GM19239 (cell line): ENCODE data around the gene RASGRP3.
"Not testable (repeated sequence)": the region's sequence is repeated elsewhere in the genome, so short reads cannot be mapped to it uniquely, and the experiment has no call there.

Experiments
- DNase-seq: peaks from one replicate; pipeline ENCODE4 v3.0.0; 2011; ENCODE audit warnings: low spot score; ENCODE audit not compliant: insufficient read length
- FAIRE-seq: peaks from 2 replicates; lab custom pipeline; 2011; peaks lifted over from hg19 to GRCh38; lab: Jason Lieb, UNC

Gene RASGRP3

GRCh38 chr2:33453905-33454479 lies 22.5 kb upstream of the RASGRP3 start:
- no peak for FAIRE-seq
- no peak for DNase-seq

- DNase-seq: no peak
Measured at GRCh38 chr2:33457556-33458247, 18.7 kb upstream of the RASGRP3 start.

GRCh38 chr2:33458248-33458819 lies 18.1 kb upstream of the RASGRP3 start:
- FAIRE-seq (no peak), DNase-seq (no peak)

More at GRCh38 chr2:33457556-33458247, 18.7 kb upstream of the RASGRP3 start:
- peak; percentile 79 for FAIRE-seq

GRCh38 chr2:33459745-33460144 lies 16.7 kb upstream of the RASGRP3 start:
- DNase-seq: no peak

GRCh38 chr2:33462512-33462911 lies 13.9 kb upstream of the RASGRP3 start:
- DNase-seq, FAIRE-seq: not testable (repeated sequence)

More at GRCh38 chr2:33459745-33460144, 16.7 kb upstream of the RASGRP3 start:
- FAIRE-seq: no peak

- no peak for FAIRE-seq
- DNase-seq: no peak
Measured at GRCh38 chr2:33467413-33467812, 9.0 kb upstream of the RASGRP3 start.

- no peak for FAIRE-seq
Measured at GRCh38 chr2:33469238-33469637, 7.2 kb upstream of the RASGRP3 start.

GRCh38 chr2:33475224-33476130 lies 972 bp upstream of the RASGRP3 start:
- no peak for FAIRE-seq
- DNase-seq: peak; percentile 28

More at GRCh38 chr2:33469238-33469637, 7.2 kb upstream of the RASGRP3 start:
- DNase-seq: no peak

- DNase-seq (no peak), FAIRE-seq (peak; percentile 42)
Measured at GRCh38 chr2:33476793-33477190, 343 bp downstream of the RASGRP3 start.

GRCh38 chr2:33477473-33478468 lies 1.3 kb downstream of the RASGRP3 start:
- FAIRE-seq: peak; percentile 91
- no peak for DNase-seq

- no peak for DNase-seq
- peak; percentile 86 for FAIRE-seq
Measured at GRCh38 chr2:33478968-33479731, 2.7 kb downstream of the RASGRP3 start.

- FAIRE-seq (peak; percentile 71), DNase-seq (no peak)
Measured at GRCh38 chr2:33482518-33482917, 6.1 kb downstream of the RASGRP3 start.

GRCh38 chr2:33484042-33484621 lies 7.7 kb downstream of the RASGRP3 start:
- no peak for DNase-seq
- peak; percentile 73 for FAIRE-seq

GRCh38 chr2:33485051-33485450 lies 8.6 kb downstream of the RASGRP3 start:
- DNase-seq (no peak), FAIRE-seq (peak; percentile 52)

GRCh38 chr2:33486544-33486943 lies 10.1 kb downstream of the RASGRP3 start:
- DNase-seq (no peak), FAIRE-seq (peak; percentile 63)

- FAIRE-seq (no peak), DNase-seq (no peak)
Measured at GRCh38 chr2:33488178-33488690, 11.8 kb downstream of the RASGRP3 start.

- peak; percentile 99 for FAIRE-seq
Measured at GRCh38 chr2:33488715-33489540, 12.5 kb downstream of the RASGRP3 start.

More at GRCh38 chr2:33488715-33489540, 12.5 kb downstream of the RASGRP3 start:
- DNase-seq: no peak
